GM21619 (cell line): ENCODE results near the gene KCNN4.
"Not testable (repeated sequence)": the region's sequence is repeated elsewhere in the genome, so short reads cannot be mapped to it uniquely, and the experiment has no call there.

Experiments used
- ATAC-seq: cut with Tn5 transposase; IDR thresholded peaks from one replicate; pipeline ENCODE4 v1.9.1; 2021; ENCODE audit not compliant: unreplicated experiment

Gene KCNN4

GRCh38 chr19:43775299-43775890 is 5.4 kb downstream of the KCNN4 start:
- no peak for ATAC-seq

- not testable (repeated sequence) for ATAC-seq
These were observed 5.9 kb downstream of the KCNN4 start for GRCh38 chr19:43774940-43775258.

- ATAC-seq = no peak
These were observed 6.5 kb downstream of the KCNN4 start for GRCh38 chr19:43774103-43774939.

- no peak for ATAC-seq
These were observed 7.1 kb downstream of the KCNN4 start for GRCh38 chr19:43773725-43774102.

- no peak for ATAC-seq
These were observed 11.5 kb downstream of the KCNN4 start for GRCh38 chr19:43769256-43769655.

- ATAC-seq = no peak
These were observed 12.3 kb downstream of the KCNN4 start for GRCh38 chr19:43768273-43769050.

- ATAC-seq = no peak
These were observed 13.0 kb downstream of the KCNN4 start for GRCh38 chr19:43767818-43768217.

GRCh38 chr19:43767316-43767715 is 13.5 kb downstream of the KCNN4 start:
- ATAC-seq = no peak

GRCh38 chr19:43766755-43767043 is 14.1 kb downstream of the KCNN4 start:
- ATAC-seq = no peak

- ATAC-seq = peak; percentile 62
These were observed 15.5 kb downstream of the KCNN4 start for GRCh38 chr19:43765109-43765876.

- ATAC-seq = not testable (repeated sequence)
These were observed 16.1 kb downstream of the KCNN4 start for GRCh38 chr19:43764684-43765083.

GRCh38 chr19:43763473-43763939 is 17.3 kb downstream of the KCNN4 start:
- no peak for ATAC-seq

GRCh38 chr19:43762814-43763213 is 18.0 kb downstream of the KCNN4 start:
- no peak for ATAC-seq

GRCh38 chr19:43760941-43761340 is 19.8 kb downstream of the KCNN4 start:
- no peak for ATAC-seq

GRCh38 chr19:43759515-43759914 is 21.3 kb downstream of the KCNN4 start:
- no peak for ATAC-seq

- no peak for ATAC-seq
These were observed 25.4 kb downstream of the KCNN4 start for GRCh38 chr19:43755256-43755801.

GRCh38 chr19:43754503-43755255 is 26.1 kb downstream of the KCNN4 start, which contains the start of gene SMG9:
SMG9 (minus strand) TSS chr19:43754962; CDS start chr19:43750741, 4,221 bp downstream.
- ATAC-seq = peak; percentile 50

- no peak for ATAC-seq
These were observed 26.6 kb downstream of the KCNN4 start for GRCh38 chr19:43754253-43754502.

- no peak for ATAC-seq
These were observed 28.4 kb downstream of the KCNN4 start for GRCh38 chr19:43752287-43752875.
